ENCODE measurements around the gene LRRFIP1.

LRRFIP1 gene

GRCh38 chr2:237597196-237598145 lies 29.9 kb upstream of the LRRFIP1 start:
- H3K27ac ChIP-seq (ENCODE audit: low read length) = no peak overlapping the region
- DNase-seq (no peak), ATAC-seq (ENCODE audit: insufficient read depth, low read depth) (no peak)
- TF ChIP-seq CTCF (IDR thresholded peaks at IDR 0.05; ENCODE audit: borderline replicate concordance, extremely low read depth, low read length, poor library complexity, severe bottlenecking) (no peak), EZH2 (IDR thresholded peaks at IDR 0.05; ENCODE audit: borderline replicate concordance, low read depth, low read length, severe bottlenecking) (no peak)
- no peak overlapping the region for H2AFZ ChIP-seq (ENCODE audit: low read depth, low read length)
- no peaks in the 10 kb centered on the region for H3K27me3 ChIP-seq (ENCODE audit: insufficient read depth, low read length, poor library complexity)
- no peak overlapping the region for H3K9ac ChIP-seq (ENCODE audit: low read depth, low read length)
- H3K4me3 ChIP-seq (ENCODE audit: low read depth in 1 of 2, low read length in 2 of 2) = no peak overlapping the region
- no peaks in the 10 kb centered on the region for H3K79me2 ChIP-seq (ENCODE audit: insufficient read depth, low read length)
- no peak overlapping the region for H3K4me2 ChIP-seq (ENCODE audit: insufficient read depth, low read length)
- H3K9me3 ChIP-seq (ENCODE audit: insufficient read depth, low read length, severe bottlenecking) = no peaks in the 10 kb centered on the region
- no peaks in the 10 kb centered on the region for H3K36me3 ChIP-seq (ENCODE audit: insufficient read depth, low read length)
- H3K4me1 ChIP-seq (ENCODE audit: insufficient read depth, low read length) = no peaks in the 10 kb centered on the region
- H4K20me1 ChIP-seq (ENCODE audit: insufficient read depth, low read length) = no peaks in the 10 kb centered on the region; the same call in 1 of the 2 replicates

GRCh38 chr2:237598468-237599208 lies 28.7 kb upstream of the LRRFIP1 start:
- DNase-seq (no peak), ATAC-seq (ENCODE audit: insufficient read depth, low read depth) (no peak)
- no peak overlapping the region for H3K4me2 ChIP-seq (ENCODE audit: insufficient read depth, low read length)
- no peak overlapping the region for H3K4me3 ChIP-seq (ENCODE audit: low read depth in 1 of 2, low read length in 2 of 2)
- H2AFZ ChIP-seq (ENCODE audit: low read depth, low read length) = no peak overlapping the region
- no peak overlapping the region for H3K27ac ChIP-seq (ENCODE audit: low read length)
- H3K79me2 ChIP-seq (ENCODE audit: insufficient read depth, low read length) = no peaks in the 10 kb centered on the region
- H3K36me3 ChIP-seq (ENCODE audit: insufficient read depth, low read length) = no peaks in the 10 kb centered on the region
- H3K27me3 ChIP-seq (ENCODE audit: insufficient read depth, low read length, poor library complexity) = peaks cover 4% of the 10 kb centered on the region
- TF ChIP-seq EZH2 (IDR thresholded peaks at IDR 0.05; ENCODE audit: borderline replicate concordance, low read depth, low read length, severe bottlenecking) = no peak
- TF ChIP-seq CTCF (IDR thresholded peaks at IDR 0.05; ENCODE audit: borderline replicate concordance, extremely low read depth, low read length, poor library complexity, severe bottlenecking) = no peak
- no peak overlapping the region for H3K9ac ChIP-seq (ENCODE audit: low read depth, low read length)
- no peaks in the 10 kb centered on the region for H3K4me1 ChIP-seq (ENCODE audit: insufficient read depth, low read length)
- H3K9me3 ChIP-seq (ENCODE audit: insufficient read depth, low read length, severe bottlenecking) = no peaks in the 10 kb centered on the region
- H4K20me1 ChIP-seq (ENCODE audit: insufficient read depth, low read length) = no peaks in the 10 kb centered on the region; the same call in 1 of the 2 replicates

GRCh38 chr2:237599465-237600110 lies 27.8 kb upstream of the LRRFIP1 start:
- Histone ChIP-seq H3K36me3 (ENCODE audit: insufficient read depth, low read length) (no peaks in the 10 kb centered on the region), H3K27me3 (ENCODE audit: insufficient read depth, low read length, poor library complexity) (peaks cover 7% of the 10 kb centered on the region), H3K27ac (ENCODE audit: low read length) (no peak overlapping the region), H3K79me2 (ENCODE audit: insufficient read depth, low read length) (no peaks in the 10 kb centered on the region), H3K9me3 (ENCODE audit: insufficient read depth, low read length, severe bottlenecking) (no peaks in the 10 kb centered on the region), H3K4me2 (ENCODE audit: insufficient read depth, low read length) (no peak overlapping the region), H4K20me1 (ENCODE audit: insufficient read depth, low read length) (no peaks in the 10 kb centered on the region; the same call in 1 of the 2 replicates), H3K4me3 (ENCODE audit: low read depth in 1 of 2, low read length in 2 of 2) (no peak overlapping the region), H2AFZ (ENCODE audit: low read depth, low read length) (no peak overlapping the region), H3K4me1 (ENCODE audit: insufficient read depth, low read length) (no peaks in the 10 kb centered on the region), H3K9ac (ENCODE audit: low read depth, low read length) (no peak overlapping the region)
- TF ChIP-seq CTCF (IDR thresholded peaks at IDR 0.05; ENCODE audit: borderline replicate concordance, extremely low read depth, low read length, poor library complexity, severe bottlenecking) (no peak), EZH2 (IDR thresholded peaks at IDR 0.05; ENCODE audit: borderline replicate concordance, low read depth, low read length, severe bottlenecking) (no peak)
- no peak for ATAC-seq (ENCODE audit: insufficient read depth, low read depth)
- DNase-seq = no peak
